MM.1S (cell line): ENCODE measurements around the gene CLCNKB.
A peak's percentile ranks its signal among the peaks of the same experiment; 100 is the strongest.
"Not testable (repeated sequence)": the region's sequence is repeated elsewhere in the genome, so short reads cannot be mapped to it uniquely, and the experiment has no call there.

ENCODE experiments used
- DNase-seq: peaks from one replicate; pipeline ENCODE4 v3.0.0-alpha.2; 2015
- H2AFZ ChIP-seq: fragments of 300-600 bp; sonication (generic); 2 replicates; pipeline ENCODE4 v1.6.0; 2016; ENCODE audit warnings: antibody characterized with exemption, low read length
- H3F3A ChIP-seq: fragments of 300-600 bp; sonication (generic); 2 replicates; pipeline ENCODE4 v1.6.1; 2016; ENCODE audit warnings: mild to moderate bottlenecking, antibody characterized with exemption, low read length, moderate library complexity, mixed read lengths; ENCODE audit not compliant: insufficient read depth
- H3K27ac ChIP-seq: fragments of 300-600 bp; sonication (generic); 2 replicates; pipeline ENCODE4 v1.5.1; 2016; ENCODE audit warnings: mild to moderate bottlenecking, low read length
- H3K27me3 ChIP-seq: fragments of 300-600 bp; sonication (generic); replicated peaks from 2 replicates; pipeline ENCODE4 v1.6.0; 2016; ENCODE audit warnings: low read length; ENCODE audit not compliant: insufficient read depth
- H3K36me3 ChIP-seq: fragments of 300-600 bp; sonication (generic); replicated peaks from 2 replicates; pipeline ENCODE4 v1.6.1; 2016; ENCODE audit warnings: mild to moderate bottlenecking, low read length, mixed read lengths; ENCODE audit not compliant: insufficient read depth
- H3K4me1 ChIP-seq: fragments of 300-600 bp; sonication (generic); 2 replicates; pipeline ENCODE4 v1.6.1; 2016; ENCODE audit warnings: low read length, mixed read lengths
- H3K4me2 ChIP-seq: fragments of 300-600 bp; sonication (generic); 2 replicates; pipeline ENCODE4 v1.6.0; 2016; ENCODE audit warnings: low read depth, low read length
- H3K4me3 ChIP-seq: fragments of 300-600 bp; sonication (generic); 2 replicates; pipeline ENCODE4 v1.5.1; 2016; ENCODE audit warnings: low read length, mixed read lengths
- H3K79me2 ChIP-seq: fragments of 300-600 bp; sonication (generic); 2 replicates; pipeline ENCODE4 v1.6.1; 2016; ENCODE audit warnings: mixed run types, low read length, mixed read lengths
- H3K9ac ChIP-seq: fragments of 300-600 bp; sonication (generic); 2 replicates; pipeline ENCODE4 v1.6.1; 2016; ENCODE audit warnings: low read length, mixed read lengths
- H3K9me2 ChIP-seq: fragments of 300-600 bp; sonication (generic); replicated peaks from 2 replicates; pipeline ENCODE4 v1.6.1; 2016; ENCODE audit warnings: mild to moderate bottlenecking, low read length, mixed read lengths; ENCODE audit not compliant: insufficient read depth
- H3K9me3 ChIP-seq: fragments of 300-600 bp; sonication (generic); replicated peaks from 2 replicates; pipeline ENCODE4 v1.6.1; 2016; ENCODE audit warnings: mild to moderate bottlenecking, low read length, mixed read lengths; ENCODE audit not compliant: insufficient read depth
- H4K20me1 ChIP-seq: fragments of 300-600 bp; sonication (generic); 2 replicates; pipeline ENCODE4 v1.6.1; 2016; ENCODE audit warnings: mild to moderate bottlenecking, low read length, moderate library complexity, mixed read lengths; ENCODE audit not compliant: insufficient read depth
- CTCF ChIP-seq: fragments of 300-600 bp; sonication (generic); IDR thresholded peaks from 2 replicates; pipeline ENCODE4 v1.5.1; 2016; ENCODE audit warnings: antibody characterized with exemption, low read length, mixed read lengths
- EZH2 ChIP-seq: fragments of 300-600 bp; sonication (generic); optimal IDR thresholded peaks from 2 replicates; pipeline ENCODE3; 2017; ENCODE audit warnings: low read depth, mild to moderate bottlenecking, antibody characterized with exemption, low read length, mixed read lengths
- EZH2phosphoT487 ChIP-seq: fragments of 300-600 bp; sonication (generic); IDR thresholded peaks from 2 replicates; pipeline ENCODE4 v1.6.1; 2018; ENCODE audit warnings: antibody characterized with exemption, low read length

Gene CLCNKB

DNA sequence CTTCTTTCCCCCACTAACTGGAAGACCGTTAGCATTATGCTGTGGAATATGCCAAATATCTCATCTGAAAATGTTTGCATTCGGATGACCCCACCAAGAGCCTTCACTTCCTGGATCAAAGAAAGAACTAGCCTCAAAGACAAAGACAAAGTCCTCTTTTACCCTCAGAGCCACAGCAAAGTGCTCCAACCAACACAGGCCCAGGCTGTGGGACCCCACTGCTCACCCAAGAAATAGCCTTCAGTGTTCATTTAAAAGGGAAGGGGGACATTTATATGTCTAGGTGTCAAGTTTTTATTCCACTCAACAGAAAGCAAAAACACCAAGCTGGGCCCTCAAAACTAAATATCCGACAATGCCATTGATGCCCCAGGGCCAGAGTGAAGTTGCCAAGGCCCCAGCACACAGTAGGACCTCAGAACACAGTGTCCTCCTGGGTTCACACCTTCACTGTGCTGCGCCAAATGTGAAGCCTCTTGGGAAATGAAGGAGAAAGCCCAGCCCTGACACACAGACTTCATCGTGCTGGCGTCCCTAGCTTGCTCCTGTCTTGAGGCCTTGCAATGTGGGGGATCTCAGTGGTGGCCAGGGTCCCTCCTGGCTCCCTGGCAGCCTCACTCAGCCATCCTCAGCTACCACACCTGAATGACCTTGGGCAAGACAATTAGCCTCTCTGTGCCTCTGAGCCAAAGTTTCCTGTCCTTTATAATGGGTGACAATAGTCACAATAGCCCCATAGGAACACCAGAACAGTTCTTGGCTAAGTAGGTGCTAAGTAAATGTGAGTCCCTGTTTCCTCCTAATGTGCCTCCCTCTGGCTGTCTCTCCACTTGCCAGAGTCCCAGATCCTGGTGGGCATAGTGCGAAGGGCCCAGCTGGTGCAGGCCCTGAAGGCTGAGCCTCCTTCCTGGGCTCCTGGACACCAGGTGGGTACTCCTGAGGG, 11.3 kb downstream of the CLCNKB start:
- no peaks in the 10 kb centered on the region for H3F3A ChIP-seq
- no peak overlapping the region for H3K4me3 ChIP-seq
- no peak overlapping the region for H3K9ac ChIP-seq
- H3K9me2 ChIP-seq = no peaks in the 10 kb centered on the region
- no peaks in the 10 kb centered on the region for H3K36me3 ChIP-seq
- H3K4me2 ChIP-seq = no peak overlapping the region
- no peaks in the 10 kb centered on the region for H3K9me3 ChIP-seq
- H3K79me2 ChIP-seq = no peaks in the 10 kb centered on the region
- no peak for DNase-seq
- H3K4me1 ChIP-seq = peaks cover 12% of the 10 kb centered on the region; the same call in 1 of the 2 replicates
- H3K27me3 ChIP-seq = peaks cover 18% of the 10 kb centered on the region
- no peak for TF ChIP-seq CTCF
- TF ChIP-seq EZH2phosphoT487 = no peak
- TF ChIP-seq EZH2 = no peak
- no peak overlapping the region for H2AFZ ChIP-seq
- no peaks in the 10 kb centered on the region for H4K20me1 ChIP-seq
- H3K27ac ChIP-seq = no peak overlapping the region

DNA sequence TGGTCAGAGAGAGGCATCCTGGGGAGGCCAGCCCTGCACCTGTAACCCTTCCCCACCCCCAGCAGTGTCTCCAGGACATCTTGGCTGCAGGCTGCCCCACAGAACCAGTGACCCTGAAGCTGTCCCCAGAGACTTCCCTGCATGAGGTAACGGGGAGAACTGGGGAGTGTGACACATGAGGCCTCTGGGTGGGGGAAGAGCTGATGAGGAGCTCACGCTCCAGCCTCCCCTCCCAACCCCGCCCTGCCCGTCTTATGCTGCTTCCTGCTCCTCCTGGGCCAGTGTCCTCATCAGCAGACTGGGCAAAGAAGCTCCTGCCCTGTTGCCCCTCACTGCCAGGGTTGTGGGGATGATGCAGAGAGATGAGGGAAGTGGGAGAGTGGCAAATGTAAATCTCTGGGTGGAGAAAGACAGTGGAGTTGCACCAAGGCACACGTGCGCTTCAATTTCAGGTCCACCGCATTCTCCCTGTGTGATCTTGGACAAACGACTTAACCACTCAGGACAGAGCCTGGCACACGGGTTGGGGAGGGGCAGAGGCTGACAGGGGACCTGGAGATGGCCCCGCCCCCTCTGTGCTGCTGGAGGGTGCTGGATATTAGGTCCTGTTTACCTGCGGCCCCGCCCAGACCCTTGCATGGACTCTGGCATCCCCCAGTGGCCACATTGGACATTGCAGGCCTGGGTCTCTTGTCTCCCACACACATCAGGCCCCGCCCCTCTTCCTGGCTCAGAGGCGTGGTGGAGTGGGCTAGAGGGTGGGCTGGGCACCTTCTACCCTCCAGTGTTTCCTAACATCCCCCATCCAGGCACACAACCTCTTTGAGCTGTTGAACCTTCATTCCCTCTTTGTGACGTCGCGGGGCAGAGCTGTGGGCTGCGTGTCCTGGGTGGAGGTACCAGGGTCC, 12.3 kb downstream of the CLCNKB start:
- no peak overlapping the region for H3K9ac ChIP-seq
- peak; percentile 86 for DNase-seq
- H4K20me1 ChIP-seq = no peaks in the 10 kb centered on the region
- H3F3A ChIP-seq = no peaks in the 10 kb centered on the region
- H3K4me2 ChIP-seq = no peak overlapping the region
- H3K4me1 ChIP-seq = peaks cover 12% of the 10 kb centered on the region; the same call in 1 of the 2 replicates
- H3K36me3 ChIP-seq = no peaks in the 10 kb centered on the region
- H3K9me2 ChIP-seq = no peaks in the 10 kb centered on the region
- no peak overlapping the region for H3K27ac ChIP-seq
- no peak overlapping the region for H3K4me3 ChIP-seq
- TF ChIP-seq CTCF = peak; percentile 87
- TF ChIP-seq EZH2phosphoT487 = no peak
- H3K9me3 ChIP-seq = no peaks in the 10 kb centered on the region
- H3K27me3 ChIP-seq = peaks cover 17% of the 10 kb centered on the region
- H2AFZ ChIP-seq = 0 out of 2 replicates have a peak overlapping the region, but pooled peaks have one; percentile 49
- H3K79me2 ChIP-seq = no peaks in the 10 kb centered on the region

DNA sequence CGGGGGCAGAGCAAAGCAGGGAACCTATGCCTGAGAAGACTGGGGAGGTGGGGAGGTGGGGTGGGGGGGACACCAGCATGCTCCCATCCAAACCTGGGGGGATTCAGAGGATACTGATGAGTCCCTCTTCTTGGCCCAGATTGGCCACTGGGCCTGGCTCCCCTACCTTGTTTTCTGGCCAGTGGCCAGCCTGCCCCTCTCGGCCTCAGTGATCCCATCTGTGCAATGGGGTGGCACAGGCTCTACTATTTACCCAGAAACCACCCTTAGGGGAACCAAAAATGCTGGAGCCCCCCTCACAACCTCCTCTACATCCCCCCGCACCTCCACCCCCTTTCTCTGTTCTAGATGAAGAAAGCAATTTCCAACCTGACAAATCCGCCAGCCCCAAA, 12.9 kb downstream of the CLCNKB start:
- not testable (repeated sequence) for H3K4me3 ChIP-seq, H3K36me3 ChIP-seq, H2AFZ ChIP-seq, H3K4me2 ChIP-seq, H3K79me2 ChIP-seq, H3F3A ChIP-seq, H3K9me3 ChIP-seq, DNase-seq, H3K27ac ChIP-seq, H4K20me1 ChIP-seq, H3K9ac ChIP-seq, H3K9me2 ChIP-seq
- Histone ChIP-seq H3K27me3 (peaks cover 17% of the 10 kb centered on the region), H3K4me1 (peaks cover 12% of the 10 kb centered on the region; the same call in 1 of the 2 replicates)

- not testable (repeated sequence) for H3K9me2 ChIP-seq, H3K9ac ChIP-seq
Observed at GRCh38 chr1:16057314-16057915, 13.8 kb downstream of the CLCNKB start.

DNA sequence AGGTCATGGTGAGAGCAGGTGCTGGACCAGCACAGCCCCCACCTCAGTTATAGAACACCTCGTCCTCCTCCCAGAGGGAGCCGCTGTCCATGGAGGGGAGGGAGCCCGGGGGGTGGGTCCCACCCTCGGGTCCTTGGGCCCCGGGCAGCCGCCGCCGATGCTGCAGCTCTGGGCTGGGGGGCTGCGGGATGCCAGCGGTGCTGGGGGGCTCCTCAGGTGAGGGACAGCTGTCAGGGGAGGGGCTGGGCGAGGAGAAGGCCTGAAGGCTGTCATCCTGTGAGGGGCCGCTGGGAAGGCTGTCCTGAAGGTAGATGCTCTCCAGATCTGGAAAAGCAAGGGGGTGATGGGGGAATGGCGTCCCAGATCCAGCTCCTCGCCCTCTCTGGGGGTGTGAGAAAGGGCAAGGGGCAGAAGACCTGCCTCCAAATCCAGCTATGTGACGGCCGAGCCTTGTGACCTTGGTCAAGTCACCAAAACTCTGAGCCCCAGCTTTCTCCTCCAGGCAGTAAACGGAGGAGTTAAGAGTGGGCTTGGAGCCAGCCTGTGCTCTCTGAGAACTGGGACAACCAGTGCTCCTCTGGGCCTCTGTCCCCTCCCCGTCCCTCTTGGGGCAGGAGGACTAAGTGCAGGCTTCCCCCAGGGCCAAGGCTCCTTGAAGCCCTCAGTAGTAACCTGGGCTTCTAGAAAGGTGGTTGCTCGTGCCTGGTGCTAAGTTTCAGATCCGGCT, 15.0 kb downstream of the CLCNKB start:
- H3K9ac ChIP-seq, H3K9me3 ChIP-seq, H3K36me3 ChIP-seq, H3K27ac ChIP-seq, H3K4me1 ChIP-seq, H3K4me2 ChIP-seq, H3K4me3 ChIP-seq, H2AFZ ChIP-seq, H3K9me2 ChIP-seq, H3F3A ChIP-seq, H4K20me1 ChIP-seq, DNase-seq, H3K79me2 ChIP-seq: not testable (repeated sequence)
- peaks cover 26% of the 10 kb centered on the region for H3K27me3 ChIP-seq

More at GRCh38 chr1:16057314-16057915, 13.8 kb downstream of the CLCNKB start:
- H3K27me3 ChIP-seq = peaks cover 16% of the 10 kb centered on the region
- H3K4me1 ChIP-seq = peaks cover 12% of the 10 kb centered on the region; the same call in 1 of the 2 replicates
- H3F3A ChIP-seq, H3K9me3 ChIP-seq, H3K36me3 ChIP-seq, DNase-seq, H4K20me1 ChIP-seq, H3K79me2 ChIP-seq, H3K27ac ChIP-seq, H2AFZ ChIP-seq, H3K4me2 ChIP-seq, H3K4me3 ChIP-seq: not testable (repeated sequence)
